Myocyte (in vitro differentiated cells): Measurements from ENCODE around the gene ZNF90. TPM values are rescaled to one million over a fixed set of nuclear protein-coding genes. Genes with fewer than 3 reads are reported as not detected.
"Not testable (repeated sequence)": the region's sequence is repeated elsewhere in the genome, so short reads cannot be mapped to it uniquely, and the experiment has no call there.

Experiments
- DNase-seq: peaks from one replicate; pipeline ENCODE4 v3.0.0-alpha.2; 2012; ENCODE audit warnings: low read depth
- total RNA-seq: library from RNA; depleted of rRNA; stranded (reverse); fragments of >200 nt; gene quantifications from 2 replicates; pipeline ENCODE4 v1.2.3, GENCODE V29; 2014

The ZNF90 gene
- total RNA-seq, 1 donor from 2014 or later: not detected

DNA sequence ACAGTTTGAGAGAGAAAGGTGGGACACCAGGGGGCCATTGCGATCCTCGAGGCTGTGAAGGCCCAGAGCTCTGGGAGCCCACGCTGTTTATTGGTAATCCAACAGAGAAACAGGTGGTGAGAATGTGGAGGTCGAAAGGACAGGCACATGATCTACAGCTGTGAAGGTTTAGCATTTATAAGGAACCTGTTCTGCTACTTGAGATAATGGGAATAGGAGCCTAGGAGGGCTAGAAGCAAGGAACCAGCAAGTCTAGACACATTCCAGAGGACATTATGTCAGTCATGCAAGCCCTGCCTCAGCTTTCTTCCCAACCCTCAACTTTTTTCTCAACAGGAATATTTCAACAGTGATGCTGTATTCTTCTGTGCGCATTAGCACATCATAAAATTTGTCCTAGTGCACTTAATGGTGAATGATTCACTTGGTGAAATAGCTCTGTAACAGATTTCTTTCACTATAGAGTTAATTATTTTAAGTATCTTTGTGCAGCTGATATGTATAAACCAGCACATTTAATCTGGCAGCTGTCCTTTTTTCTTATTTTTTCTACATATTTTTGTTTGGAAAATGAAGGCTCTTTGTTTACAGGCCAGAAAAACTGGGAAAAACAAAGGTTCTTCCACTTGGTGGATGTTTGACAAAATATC is 25.4 kb downstream of the ZNF90 start:
- DNase-seq: no peak

DNA sequence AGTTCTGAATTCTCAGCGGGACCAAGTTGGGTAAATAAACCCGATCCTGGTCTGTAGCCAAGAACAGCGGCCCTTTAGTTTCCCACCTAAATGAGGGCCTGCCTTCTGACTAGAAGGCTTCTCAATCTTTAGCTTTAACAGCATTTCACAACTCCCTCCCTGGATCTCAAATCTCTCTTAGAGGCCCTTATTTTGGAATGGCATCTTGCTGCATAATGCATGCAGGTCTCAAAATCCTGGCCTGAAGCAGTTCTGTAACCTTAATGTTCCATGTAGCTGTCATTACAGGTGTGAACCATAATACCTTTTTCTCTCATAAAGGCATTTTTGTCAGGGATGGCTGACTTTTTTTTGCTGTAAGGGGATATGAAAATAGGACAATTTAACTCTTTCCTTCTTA is 29.5 kb downstream of the ZNF90 start:
- no peak for DNase-seq

GRCh38 chr19:20118064-20118839 is 40.5 kb downstream of the ZNF90 start:
- DNase-seq: not testable (repeated sequence)

GRCh38 chr19:20124879-20125278 is 47.1 kb downstream of the ZNF90 start:
- DNase-seq: no peak

- DNase-seq: not testable (repeated sequence)
Measured at GRCh38 chr19:20132933-20133332, 55.1 kb downstream of the ZNF90 start.

DNA sequence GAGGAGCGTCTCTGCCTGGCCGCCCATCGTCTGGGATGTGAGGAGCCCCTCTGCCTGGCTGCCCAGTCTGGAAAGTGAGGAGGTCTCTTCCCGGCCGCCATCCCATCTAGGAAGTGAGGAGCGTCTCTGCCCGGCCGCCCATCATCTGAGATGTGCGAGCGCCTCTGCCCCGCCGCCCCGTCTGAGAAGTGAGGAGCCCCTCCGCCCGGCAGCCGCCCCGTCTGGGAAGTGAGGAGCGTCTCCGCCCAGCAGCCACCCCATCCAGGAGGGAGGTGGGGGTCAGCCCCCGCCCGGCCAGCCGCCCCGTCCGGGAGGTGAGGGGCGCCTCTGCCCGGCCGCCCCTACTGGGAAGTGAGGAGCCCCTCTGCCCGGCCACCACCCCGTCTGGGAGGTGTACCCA is 59.9 kb downstream of the ZNF90 start:
- DNase-seq: not testable (repeated sequence)

DNA sequence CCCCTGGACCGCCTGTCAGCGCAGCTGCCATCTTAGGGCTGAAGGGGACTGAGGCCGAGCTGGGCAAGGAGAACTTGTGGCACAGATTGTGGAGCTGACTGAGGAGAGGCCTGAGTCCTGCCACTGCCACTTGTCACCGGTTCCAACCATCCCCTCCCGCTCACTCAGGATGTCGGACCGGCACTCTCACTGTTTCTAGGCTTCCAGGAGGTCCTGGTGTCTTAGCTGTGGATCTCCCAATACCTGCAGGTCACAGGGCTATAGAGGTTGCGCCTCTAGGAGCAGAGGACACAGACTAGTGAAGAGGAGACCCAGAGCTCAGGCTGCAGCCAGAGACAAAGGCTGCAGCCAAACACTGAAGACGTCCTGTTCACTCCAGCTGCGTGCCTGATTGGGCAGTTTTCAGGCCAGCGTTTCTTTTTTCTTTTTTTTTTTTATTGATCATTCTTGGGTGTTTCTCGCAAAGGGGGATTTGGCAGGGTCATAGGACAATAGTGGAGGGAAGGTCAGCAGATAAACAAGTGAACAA is 73.9 kb downstream of the ZNF90 start:
- no peak for DNase-seq

DNA sequence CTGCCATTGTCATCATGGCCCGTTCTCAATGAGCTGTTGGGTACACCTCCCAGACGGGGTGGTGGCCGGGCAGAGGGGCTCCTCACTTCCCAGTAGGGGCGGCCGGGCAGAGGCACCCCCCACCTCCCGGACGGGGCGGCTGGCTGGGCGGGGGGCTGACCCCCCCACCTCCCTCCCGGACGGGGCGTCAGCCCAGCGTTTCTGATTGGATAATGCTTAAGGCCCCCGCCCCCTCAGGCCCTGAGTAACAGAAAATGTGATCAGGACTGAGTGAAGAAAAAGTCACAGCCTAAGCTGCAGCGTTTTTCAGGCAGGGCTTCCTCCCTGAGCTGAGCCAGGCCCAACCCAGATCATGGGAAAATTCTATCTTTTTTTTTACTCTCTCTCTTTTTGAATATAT is 74.7 kb downstream of the ZNF90 start:
- not testable (repeated sequence) for DNase-seq

DNA sequence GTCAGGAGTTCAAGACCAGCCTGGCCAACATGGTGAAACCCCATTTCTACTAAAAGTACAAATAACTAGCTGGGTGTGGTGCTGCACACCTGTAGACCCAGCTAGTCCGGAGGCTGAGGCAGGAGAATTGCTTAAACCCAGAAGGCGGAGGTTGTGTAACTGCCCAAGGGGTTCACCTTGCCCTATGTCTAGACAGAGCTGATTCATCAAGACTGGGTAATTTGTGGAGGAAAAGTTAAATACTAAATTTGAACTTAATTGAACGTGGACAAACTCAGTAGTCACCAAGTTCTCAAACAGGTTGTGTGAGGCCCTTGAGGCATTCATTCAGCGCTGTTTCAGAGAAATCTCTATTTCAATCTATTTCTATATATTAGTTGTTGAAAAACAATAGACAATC is 75.5 kb downstream of the ZNF90 start:
- DNase-seq: no peak

DNA sequence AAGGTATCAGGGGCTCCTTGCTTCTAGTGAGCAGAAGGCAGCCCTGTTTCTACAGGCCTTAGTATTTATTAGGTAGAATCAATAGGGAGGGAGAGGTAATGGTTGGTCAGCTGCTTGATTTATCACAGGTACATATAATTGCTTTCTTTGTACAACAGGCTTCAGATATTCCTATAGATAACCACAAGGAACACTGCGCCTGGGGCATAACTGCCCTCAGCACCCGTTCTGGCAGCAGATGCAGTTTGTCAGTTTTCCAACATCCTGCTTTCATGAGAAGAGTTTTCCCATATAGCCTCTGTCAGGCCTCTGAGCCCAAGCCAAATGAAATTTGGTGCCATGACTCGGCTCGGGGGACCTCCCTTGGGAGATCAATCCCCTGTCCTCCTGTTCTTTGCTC is 76.8 kb downstream of the ZNF90 start:
- no peak for DNase-seq

DNA sequence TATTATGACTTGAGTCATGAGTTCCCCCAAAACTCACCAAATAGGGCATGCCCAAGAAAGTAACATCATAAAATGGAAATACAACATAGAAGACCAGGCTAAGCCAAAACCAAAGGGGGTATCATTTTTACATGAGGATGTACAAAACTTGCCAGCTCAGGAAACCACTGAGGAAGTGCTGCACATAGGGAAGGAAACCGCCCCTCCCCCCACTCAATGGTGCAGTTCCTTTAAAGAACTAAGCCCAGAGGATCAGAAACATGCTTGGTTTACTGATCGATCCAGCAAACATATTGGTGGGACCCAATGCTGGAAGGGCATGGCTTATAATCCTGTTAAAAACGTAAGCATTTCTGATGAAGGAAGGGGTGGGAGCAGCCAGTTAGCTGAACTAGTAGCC is 85.0 kb downstream of the ZNF90 start:
- DNase-seq: no peak

DNA sequence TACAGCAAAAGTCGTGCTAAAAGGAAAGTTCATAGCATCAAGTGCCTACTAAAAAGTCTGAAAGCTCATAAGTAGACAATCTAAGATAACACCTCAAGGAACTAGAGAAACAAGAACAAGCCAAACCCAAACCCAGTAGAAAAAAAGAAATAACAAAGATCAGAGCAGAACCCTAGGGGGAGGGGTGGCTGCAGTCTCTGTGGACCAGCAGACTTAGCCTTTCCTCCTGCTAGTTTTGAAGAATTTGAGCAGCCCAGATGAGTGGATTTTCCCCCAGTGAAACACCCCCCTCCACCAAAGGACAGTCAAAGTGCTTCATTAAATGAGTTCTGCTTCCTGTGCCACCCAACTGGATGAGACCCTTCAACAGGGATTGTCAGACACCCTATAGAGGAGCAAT is 86.7 kb downstream of the ZNF90 start:
- DNase-seq: no peak

GRCh38 chr19:20165971-20166592 is 88.3 kb downstream of the ZNF90 start:
- no peak for DNase-seq

- DNase-seq: peak; percentile 85
Measured at GRCh38 chr19:20167020-20167644, 89.3 kb downstream of the ZNF90 start, which contains the start of gene ZNF486. Gene ZNF486, plus strand, starts transcription at chr19:20167214. Its CDS starts 117 bp downstream, at chr19:20167331.

DNA sequence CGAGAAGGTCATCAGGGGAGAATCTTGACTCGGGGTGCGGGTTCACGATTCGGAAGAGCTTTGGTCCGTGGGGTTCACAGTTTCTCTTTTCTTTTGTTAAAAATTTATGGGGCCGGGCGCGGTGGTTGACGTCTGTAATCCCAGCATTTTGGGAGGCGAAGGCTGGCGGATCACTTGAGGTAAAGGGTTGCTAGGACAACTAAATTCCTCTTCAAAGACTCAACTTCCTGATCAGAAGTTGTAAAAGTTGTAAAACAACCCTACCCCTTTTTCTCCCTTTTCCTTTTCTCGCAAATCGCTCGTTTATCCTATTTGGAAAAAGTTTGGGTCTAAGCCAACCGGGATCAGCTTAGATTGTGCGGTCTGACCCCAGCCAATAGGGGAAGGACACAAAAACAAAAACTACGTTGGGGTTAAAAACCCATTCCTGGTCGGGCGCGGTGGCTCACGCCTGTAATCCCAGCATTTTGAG is 89.9 kb downstream of the ZNF90 start:
- no peak for DNase-seq

Other genes with a start within 250 kb of the ZNF90 start
- 12.9 and 13.7 TPM in 2 replicates for gene ZNF253, start 212.1 kb upstream of the ZNF90 start, total RNA-seq
- 18.4 and 23.3 TPM in 2 replicates for gene ZNF93, start 177.1 kb upstream of the ZNF90 start, total RNA-seq
- 3.1 and 3.2 TPM in 2 replicates for gene ZNF682, start 38.5 kb upstream of the ZNF90 start, total RNA-seq
- 0.86 and 1.1 TPM in 2 replicates for gene ZNF486, start 89.2 kb downstream of the ZNF90 start, total RNA-seq